Measurements from ENCODE around the gene HCRTR2.

GRCh38 chr6:55175078-55176049 lies 1.0 kb downstream of the HCRTR2 start:
- TF ChIP-seq CTCF (IDR thresholded peaks at IDR 0.05) (no peak), EP300 (IDR thresholded peaks at IDR 0.05) (no peak), POLR2AphosphoS5 (IDR thresholded peaks at IDR 0.05) (no peak), POLR2A (IDR thresholded peaks at IDR 0.05) (no peak)

Data from upper lobe of left lung (tissue), 4 donors.